Stimulated activated naive CD8-positive, alpha-beta T cell treated with anti-CD3 and anti-CD28 coated beads, Interleukin-15, amount 100 ng/mL, for 72 hours (primary cell): ENCODE measurements around the gene ATP1A2.

Experiments used
- ATAC-seq: fragments of 150-1000 bp; cut with Tn5 transposase; 2 replicates; pipeline ENCODE4 v1.10.0; 2021; ENCODE audit warnings: mild to moderate bottlenecking, moderate library complexity
- DNase-seq, 2 donors: peaks; one replicate each; pipeline ENCODE4 v3.0.0; 2021 to 2022
- H3K27ac Mint-ChIP-seq, 2 donors: one replicate each; pipeline ENCODE4 v1.8.0; 2022; ENCODE audit warnings: mild to moderate bottlenecking in 2 of 2, mixed read lengths in 2 of 2, moderate library complexity in 2 of 2
- H3K27me3 Mint-ChIP-seq: one replicate; pipeline ENCODE4 v1.8.0; 2022; ENCODE audit warnings: mixed read lengths
- H3K4me1 Mint-ChIP-seq: one replicate; pipeline ENCODE4 v1.8.0; 2022; ENCODE audit warnings: mild to moderate bottlenecking, mixed read lengths
- H3K4me3 Mint-ChIP-seq, 2 donors: one replicate each; pipeline ENCODE4 v1.8.0; 2022; ENCODE audit warnings: mild to moderate bottlenecking in 2 of 2, mixed read lengths in 2 of 2, moderate library complexity in 1 of 2
- H3K9me3 Mint-ChIP-seq, 2 donors: one replicate each; pipeline ENCODE4 v1.8.0; 2022; ENCODE audit warnings: mixed read lengths in 2 of 2

Gene ATP1A2

DNA sequence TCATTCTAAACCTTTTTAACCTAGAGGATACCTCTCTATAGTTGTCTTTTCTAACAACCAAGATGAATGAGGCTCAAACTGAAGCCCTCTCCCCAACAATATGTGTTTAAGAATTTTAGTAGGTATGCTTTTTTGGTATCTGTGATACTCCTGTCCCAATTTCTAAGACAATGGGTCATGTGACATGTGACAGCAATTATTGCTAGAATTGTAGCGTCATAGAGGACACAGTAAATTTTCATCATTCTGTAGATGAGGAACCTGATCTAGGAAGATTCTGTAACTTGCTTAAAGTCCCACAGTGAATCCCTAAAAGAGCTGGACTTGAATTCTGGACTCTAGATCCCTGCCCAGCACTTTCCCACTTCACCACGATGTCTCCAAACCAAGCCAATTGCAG is 63.2 kb downstream of the ATP1A2 start:
- Mint-ChIP-seq H3K27ac (no peak overlapping the region), H3K4me3 (no peak overlapping the region), H3K9me3 (no peaks in the 10 kb centered on the region), H3K27me3 (peaks cover 10% of the 10 kb centered on the region), H3K4me1 (peaks cover 9% of the 10 kb centered on the region)
- DNase-seq = no peak
- ATAC-seq = no peak

DNA sequence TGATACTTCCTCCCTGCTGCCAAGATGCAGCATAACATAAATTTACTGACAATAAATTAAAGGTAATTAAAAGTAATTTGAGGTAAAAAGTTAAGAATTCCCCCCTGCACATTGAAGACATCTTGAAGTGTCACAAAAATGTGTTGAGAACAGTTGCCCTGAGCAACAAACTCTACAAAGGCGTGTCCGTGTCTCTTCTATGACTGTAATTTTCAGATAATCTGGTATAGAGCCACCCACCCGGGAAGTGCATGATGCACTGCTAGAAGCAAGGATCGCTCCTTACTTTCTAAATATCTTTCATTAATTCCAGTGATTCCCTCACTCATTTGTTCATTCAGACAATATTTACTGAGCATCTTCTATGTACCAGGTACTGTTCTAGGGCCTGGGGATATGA is 63.8 kb downstream of the ATP1A2 start:
- Mint-ChIP-seq H3K4me1 (peaks cover 9% of the 10 kb centered on the region), H3K27ac (no peak overlapping the region), H3K4me3 (no peak overlapping the region), H3K27me3 (peaks cover 3% of the 10 kb centered on the region), H3K9me3 (no peaks in the 10 kb centered on the region)
- DNase-seq = no peak
- no peak for ATAC-seq

DNA sequence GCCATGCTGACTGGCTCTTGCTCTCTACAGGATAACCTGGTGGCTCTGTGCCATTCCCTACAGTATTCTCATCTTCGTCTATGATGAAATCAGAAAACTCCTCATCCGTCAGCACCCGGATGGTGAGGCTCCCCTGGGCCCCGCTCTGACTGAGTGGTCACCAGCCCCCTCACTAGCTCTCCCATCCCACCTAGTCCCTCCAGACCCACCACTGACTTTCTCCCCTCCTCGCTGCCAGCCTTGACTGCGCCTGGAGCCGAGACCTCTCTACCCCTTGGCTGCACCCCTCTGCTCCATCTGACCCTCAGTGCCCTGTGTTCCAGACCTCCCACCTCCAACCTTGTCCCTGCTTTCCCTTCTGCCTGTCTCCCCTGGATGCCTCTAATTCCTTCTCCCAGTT is 70.7 kb downstream of the ATP1A2 start:
- H3K27me3 Mint-ChIP-seq = peaks cover 13% of the 10 kb centered on the region
- H3K4me1 Mint-ChIP-seq = no peaks in the 10 kb centered on the region

DNA sequence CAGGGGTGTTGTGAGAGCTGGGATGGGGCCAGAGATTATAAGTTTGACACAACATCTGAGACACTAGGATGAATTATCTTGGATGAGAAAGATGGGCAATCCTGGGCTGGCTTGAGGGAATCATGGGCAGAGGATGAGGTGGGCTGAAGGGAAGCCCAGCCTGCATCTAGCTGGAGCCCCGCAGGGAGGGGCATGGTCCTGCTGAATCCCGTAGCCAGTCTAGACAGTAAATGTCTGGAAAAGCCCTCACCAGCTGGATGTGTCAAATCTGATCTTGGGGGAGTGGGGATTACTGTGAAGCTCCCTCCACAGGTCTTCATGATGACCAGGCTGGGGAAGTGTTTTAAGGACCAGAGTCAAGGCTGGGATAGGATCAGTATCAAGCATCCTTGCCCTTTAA is 71.2 kb downstream of the ATP1A2 start:
- peaks cover 13% of the 10 kb centered on the region for H3K27me3 Mint-ChIP-seq

More for the DNA sequence above, 70.7 kb downstream of the ATP1A2 start:
- Mint-ChIP-seq H3K9me3 (no peaks in the 10 kb centered on the region), H3K4me3 (no peak overlapping the region), H3K27ac (no peak overlapping the region)
- no peak for DNase-seq
- no peak for ATAC-seq

DNA sequence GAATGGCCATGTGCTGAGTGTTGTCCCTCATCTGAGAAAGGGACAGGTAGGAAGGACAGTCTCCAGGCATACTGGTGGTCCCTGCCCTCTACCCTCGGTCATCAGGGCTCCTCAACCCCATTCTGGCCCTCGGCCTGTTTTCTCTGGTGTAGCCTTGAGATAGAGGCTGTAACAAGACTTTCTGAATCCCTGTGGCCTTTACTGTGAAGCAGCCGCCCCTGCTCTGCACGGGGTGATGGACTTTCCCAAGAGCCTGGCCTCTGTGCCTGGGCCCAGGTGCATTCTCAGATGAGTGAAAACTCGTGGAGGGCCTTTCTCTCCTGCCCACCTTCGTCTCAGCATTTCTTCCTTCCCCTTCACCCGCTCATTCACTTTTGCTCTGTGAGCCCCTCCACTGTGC is 71.8 kb downstream of the ATP1A2 start:
- DNase-seq = no peak
- no peak overlapping the region for H3K4me3 Mint-ChIP-seq
- no peaks in the 10 kb centered on the region for H3K4me1 Mint-ChIP-seq

More for the DNA sequence above, 71.2 kb downstream of the ATP1A2 start:
- DNase-seq (no peak), ATAC-seq (no peak)
- Mint-ChIP-seq H3K9me3 (no peaks in the 10 kb centered on the region), H3K4me1 (no peaks in the 10 kb centered on the region), H3K27ac (peak overlapping the region; percentile 3 to 4), H3K4me3 (no peak overlapping the region)

DNA sequence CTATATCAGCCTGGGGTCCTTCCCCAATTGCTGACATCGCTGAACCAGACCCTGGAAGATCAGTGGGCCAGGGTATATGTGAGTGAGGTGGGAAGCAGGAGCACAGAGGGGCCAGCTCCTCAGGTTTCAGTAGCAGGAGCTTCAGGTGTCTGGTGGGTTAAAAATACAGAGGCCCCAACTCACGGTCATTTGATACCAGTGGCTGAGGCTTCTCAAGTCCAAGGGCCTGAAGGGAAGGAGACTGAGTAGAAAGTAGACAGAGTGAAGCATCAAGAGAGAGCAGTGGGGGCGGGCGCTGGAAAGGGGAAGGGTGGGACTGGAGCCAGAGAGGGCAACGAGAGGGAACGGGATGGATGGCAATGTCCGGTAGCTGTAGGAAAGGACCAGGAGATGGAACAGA is 72.8 kb downstream of the ATP1A2 start:
- H3K4me1 Mint-ChIP-seq = no peaks in the 10 kb centered on the region
- DNase-seq = no peak
- H3K9me3 Mint-ChIP-seq = no peaks in the 10 kb centered on the region
- no peak overlapping the region for H3K27ac Mint-ChIP-seq
- no peak for ATAC-seq
- H3K27me3 Mint-ChIP-seq = peaks cover 13% of the 10 kb centered on the region
- no peak overlapping the region for H3K4me3 Mint-ChIP-seq

More for the DNA sequence above, 71.8 kb downstream of the ATP1A2 start:
- Mint-ChIP-seq H3K9me3 (no peaks in the 10 kb centered on the region), H3K27ac (no peak overlapping the region), H3K27me3 (peaks cover 13% of the 10 kb centered on the region)
- no peak for ATAC-seq

DNA sequence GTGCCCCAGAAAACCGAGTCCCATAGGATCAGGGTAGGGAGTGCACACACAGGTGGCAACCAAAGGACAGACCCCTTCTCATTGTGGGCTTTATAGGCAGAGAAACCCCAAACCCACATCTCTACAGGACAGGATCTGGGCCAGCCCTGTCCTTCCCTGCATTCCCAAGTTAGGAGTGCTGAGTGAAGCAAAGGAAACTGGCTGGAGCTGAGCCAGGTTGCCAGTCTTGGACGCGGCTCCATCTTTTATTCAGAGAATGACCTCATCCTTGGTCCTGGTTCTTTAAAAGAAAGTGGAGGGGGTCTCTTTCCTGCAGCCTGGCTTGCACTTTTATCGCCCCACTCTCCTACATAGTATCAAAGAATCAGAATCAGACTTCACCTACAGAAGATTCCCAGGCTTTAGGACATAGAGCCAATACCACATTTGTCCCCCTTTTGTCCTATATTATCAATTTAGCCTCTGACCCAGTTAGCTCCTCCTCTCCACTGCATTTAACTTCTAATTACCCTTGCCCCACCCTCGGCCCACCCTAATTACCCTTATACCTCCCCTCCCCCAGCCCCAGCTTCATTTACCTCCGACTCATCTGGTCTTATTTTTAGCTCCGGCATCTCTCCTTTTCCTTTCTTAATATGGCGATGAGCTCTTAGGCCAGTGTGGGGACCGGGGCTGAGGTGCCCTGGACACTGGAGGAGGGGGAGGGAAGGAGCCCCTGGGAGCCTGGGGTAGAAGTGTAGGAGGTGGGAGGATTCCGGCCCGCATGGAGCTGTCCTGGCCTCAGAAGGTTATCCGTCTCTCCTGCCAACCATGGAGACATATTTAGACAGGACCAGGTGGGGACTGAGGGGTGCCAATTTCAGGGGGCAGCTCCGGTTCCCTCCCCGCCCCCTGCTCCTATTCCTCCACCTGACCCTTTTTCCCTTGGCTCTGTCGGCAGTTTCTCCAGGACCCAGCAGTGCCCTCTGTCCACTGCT is 74.4 kb downstream of the ATP1A2 start, which contains the start of gene CASQ1:
Gene CASQ1 (plus strand): TSS at position 927 of the 977 bp plus-strand sequence. CDS start 177 bp downstream, outside the sequence.
- H3K4me1 Mint-ChIP-seq = no peaks in the 10 kb centered on the region
- no peaks in the 10 kb centered on the region for H3K9me3 Mint-ChIP-seq
- no peak within 1 kb of the TSS for H3K4me3 Mint-ChIP-seq
- H3K27me3 Mint-ChIP-seq = peaks cover 13% of the 10 kb centered on the region
- H3K27ac Mint-ChIP-seq = no peak within 1 kb of the TSS
- DNase-seq (no peak), ATAC-seq (no peak)

DNA sequence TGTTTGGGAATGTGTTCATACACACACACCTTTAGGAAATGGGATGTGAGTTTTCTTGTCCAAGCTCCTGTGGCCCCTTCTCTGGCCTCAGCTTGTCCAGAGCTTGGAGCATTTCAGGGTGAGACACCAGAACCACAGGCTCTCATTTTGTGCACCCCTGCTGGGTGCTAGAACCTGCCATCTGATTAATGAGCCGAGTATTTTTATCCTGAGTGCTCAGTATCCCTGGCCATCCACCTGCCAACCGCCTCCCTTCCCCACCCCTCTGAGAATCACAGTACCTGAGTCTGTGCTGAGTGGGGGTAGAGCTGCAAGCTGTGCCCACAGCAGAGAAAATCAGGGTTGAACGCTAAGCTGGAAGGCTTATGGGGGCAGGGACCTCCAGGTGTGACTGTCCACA is 76.2 kb downstream of the ATP1A2 start:
- Mint-ChIP-seq H3K27ac (no peak overlapping the region), H3K9me3 (no peaks in the 10 kb centered on the region), H3K4me3 (no peak overlapping the region), H3K27me3 (peaks cover 5% of the 10 kb centered on the region), H3K4me1 (no peaks in the 10 kb centered on the region)
- no peak for ATAC-seq
- DNase-seq = no peak

DNA sequence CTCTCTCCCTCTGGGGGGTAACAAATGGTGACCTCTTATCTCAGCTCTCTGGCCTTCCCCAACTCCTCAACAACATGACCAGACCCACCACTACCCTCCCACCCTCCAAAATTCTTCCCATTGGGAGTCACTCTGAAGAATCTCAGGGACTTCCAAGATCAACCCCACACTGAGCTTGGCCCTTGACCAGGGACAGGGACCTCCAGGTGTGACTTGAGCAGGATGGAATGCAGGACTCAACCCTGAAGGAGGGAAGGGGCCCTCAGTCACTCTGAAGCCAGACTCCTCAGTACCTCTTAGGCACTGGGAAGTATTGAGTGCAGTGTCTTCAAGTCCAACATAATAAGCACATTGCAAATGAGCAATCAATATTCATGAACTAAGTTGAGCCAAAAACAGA is 76.7 kb downstream of the ATP1A2 start:
- Mint-ChIP-seq H3K27me3 (peaks cover under 1% of the 10 kb centered on the region), H3K9me3 (no peaks in the 10 kb centered on the region), H3K4me3 (no peak overlapping the region), H3K27ac (no peak overlapping the region), H3K4me1 (no peaks in the 10 kb centered on the region)
- no peak for DNase-seq
- no peak for ATAC-seq
